ENCODE measurements around the gene ESYT3.
A peak's percentile ranks its signal among the peaks of the same experiment; 100 is the strongest.
"Not testable (repeated sequence)": the region's sequence is repeated elsewhere in the genome, so short reads cannot be mapped to it uniquely, and the experiment has no call there.

The ESYT3 gene

DNA sequence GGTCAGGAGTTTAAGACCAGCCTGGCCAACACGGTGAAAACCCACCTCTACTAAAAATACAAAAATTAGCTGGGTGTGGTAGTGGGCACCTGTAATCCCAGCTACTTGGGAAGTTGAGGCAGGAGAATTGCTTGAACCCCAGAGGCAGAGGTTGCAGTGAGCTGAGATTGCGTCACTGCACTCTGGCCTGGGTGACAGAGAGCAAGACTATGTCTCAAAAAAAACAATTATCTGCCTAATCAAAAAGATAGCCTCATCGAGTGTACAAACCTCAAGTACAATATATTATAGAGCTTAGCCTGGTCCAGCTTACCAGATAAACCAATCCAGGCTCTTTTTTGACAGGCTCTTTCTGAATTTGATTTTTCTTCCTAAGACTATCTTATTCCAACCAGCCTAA, 61.2 kb downstream of the ESYT3 start:
- not testable (repeated sequence) for DNase-seq

DNA sequence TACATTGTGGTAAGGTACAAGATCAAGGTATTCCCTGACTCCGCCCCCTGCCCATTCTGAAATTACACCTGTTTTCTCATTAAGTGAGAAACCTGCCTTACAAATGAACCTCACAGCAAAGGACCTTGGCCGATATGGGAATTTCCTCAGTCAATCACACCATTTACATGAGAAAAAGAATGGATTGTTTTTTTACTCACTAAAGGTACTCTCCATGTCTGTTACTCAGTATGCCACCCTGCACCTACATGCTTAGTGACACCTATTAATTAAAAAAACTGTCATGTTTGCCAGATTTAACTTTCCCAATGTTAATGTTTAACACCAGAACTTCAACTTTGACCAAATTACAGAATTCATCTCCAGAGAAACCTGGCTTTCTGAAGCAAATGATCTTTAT, 62.0 kb downstream of the ESYT3 start:
- no peak for DNase-seq

DNA sequence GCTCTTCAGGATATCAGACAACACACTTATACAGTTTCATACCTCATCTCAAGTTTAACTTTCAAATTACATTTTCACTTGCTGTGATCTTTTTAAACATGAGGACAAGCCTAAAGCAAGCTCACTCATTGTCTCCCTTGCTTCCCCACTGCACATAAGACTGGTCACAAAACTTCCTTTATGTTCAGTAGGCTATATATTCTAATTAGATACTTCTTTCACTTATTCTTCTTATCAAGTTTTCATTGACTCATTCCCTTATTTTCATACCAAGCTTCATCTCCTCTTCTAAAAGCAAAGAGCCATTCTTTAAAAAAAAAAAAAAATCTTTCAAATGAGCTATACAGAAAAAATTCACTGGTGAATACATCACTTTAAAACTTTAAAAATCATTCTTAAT, 62.6 kb downstream of the ESYT3 start:
- DNase-seq, result no peak

- no peak for DNase-seq
These were observed 63.4 kb downstream of the ESYT3 start for GRCh38 chr3:138497851-138498250.

DNA sequence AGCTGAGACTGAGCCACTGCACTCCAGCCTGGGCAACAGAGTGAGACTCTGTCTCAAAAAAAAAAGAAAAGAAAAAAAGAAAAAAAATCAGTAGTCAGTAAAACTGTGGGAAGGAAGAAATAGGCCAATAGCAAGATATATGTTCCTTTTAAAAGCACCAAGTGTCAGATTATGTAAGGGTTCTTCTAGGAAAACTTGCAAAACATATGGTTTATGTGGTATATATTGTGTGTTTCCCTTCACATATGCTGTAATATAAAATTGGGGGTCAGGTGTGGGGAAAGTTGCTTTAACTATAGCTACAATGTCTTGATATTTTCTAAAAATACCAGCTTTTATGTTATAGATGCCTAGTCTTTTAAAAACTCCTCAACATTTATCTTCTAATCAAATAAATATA, 64.6 kb downstream of the ESYT3 start:
- no peak for DNase-seq

- DNase-seq, result no peak
These were observed 73.1 kb downstream of the ESYT3 start for GRCh38 chr3:138507524-138507923.

DNA sequence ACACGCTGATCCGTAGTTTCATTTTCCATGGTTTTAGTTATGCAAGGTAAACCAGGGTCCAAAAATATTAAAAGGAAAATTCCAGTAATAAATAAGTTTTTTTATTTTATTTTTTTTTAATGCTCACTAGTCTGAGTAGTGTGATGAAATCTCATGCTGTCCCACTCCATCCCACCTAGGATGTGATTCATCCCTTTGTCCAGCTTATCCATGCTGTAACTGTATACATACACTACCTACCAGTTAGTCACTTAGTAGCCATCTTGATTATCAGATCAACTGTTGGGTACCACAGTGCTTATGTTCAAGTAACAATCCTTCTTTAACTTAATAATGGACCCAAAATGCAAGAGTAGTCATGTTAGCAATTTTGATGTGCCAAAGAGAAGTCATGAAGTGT, 75.2 kb downstream of the ESYT3 start:
- DNase-seq, result peak; percentile 17

GRCh38 chr3:138511945-138512344, 77.5 kb downstream of the ESYT3 start:
- DNase-seq, result no peak

DNA sequence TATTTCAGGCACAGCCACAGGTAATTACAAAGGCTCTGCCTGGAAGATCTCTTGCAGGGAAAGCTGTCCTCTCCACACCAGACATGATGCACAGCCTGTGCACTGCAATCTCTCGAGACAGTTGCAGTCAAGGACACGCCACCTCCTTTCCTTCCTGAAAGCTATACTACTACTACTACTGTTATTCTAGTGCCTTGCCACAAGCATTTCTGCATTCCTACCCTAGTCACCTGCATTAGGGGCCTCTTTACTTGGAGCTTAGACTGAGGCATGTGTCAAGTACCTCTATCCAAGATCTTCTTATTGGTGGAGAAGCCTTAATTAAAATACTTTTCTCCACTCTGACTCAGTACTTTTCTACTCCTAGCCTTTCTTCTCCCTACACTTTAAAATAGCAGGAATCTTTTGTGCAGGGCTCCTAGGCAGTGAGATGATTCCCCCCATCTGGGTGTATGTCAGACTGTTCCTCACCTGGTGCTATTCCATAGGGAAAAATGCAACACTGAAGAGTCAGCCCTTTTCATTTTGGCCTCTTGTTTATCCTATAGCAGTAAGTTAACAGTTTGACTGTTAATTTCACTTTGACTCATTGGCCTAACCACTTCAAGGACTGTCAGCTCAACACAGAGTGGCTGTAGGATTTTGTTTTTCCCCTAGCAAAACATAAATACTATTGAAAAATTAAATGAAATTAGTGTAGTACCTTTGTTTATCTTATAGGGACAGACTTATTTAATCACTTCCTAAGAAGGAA, 78.9 kb downstream of the ESYT3 start:
- no peak for DNase-seq

- DNase-seq, result not testable (repeated sequence)
These were observed 87.0 kb downstream of the ESYT3 start for GRCh38 chr3:138521445-138521844.
